ENCODE results near the gene DYNC1H1.

Gene DYNC1H1

GRCh38 chr14:101945171-101945570, 19.2 kb upstream of the DYNC1H1 start:
- no peak for DNase-seq

GRCh38 chr14:101947577-101947903, 16.8 kb upstream of the DYNC1H1 start:
- no peak for DNase-seq

GRCh38 chr14:101947904-101948665, 16.3 kb upstream of the DYNC1H1 start:
- peak; percentile 99 for DNase-seq

GRCh38 chr14:101948666-101949216, 15.6 kb upstream of the DYNC1H1 start:
- DNase-seq: no peak

- no peak for DNase-seq
Observed at GRCh38 chr14:101950100-101950499, 14.3 kb upstream of the DYNC1H1 start.

GRCh38 chr14:101950516-101951215, 13.7 kb upstream of the DYNC1H1 start:
- no peak for DNase-seq

- DNase-seq: no peak
Observed at GRCh38 chr14:101953151-101953550, 11.2 kb upstream of the DYNC1H1 start.

GRCh38 chr14:101954501-101954900, 9.9 kb upstream of the DYNC1H1 start:
- no peak for DNase-seq

- no peak for DNase-seq
Observed at GRCh38 chr14:101955695-101956161, 8.6 kb upstream of the DYNC1H1 start.

- DNase-seq: no peak
Observed at GRCh38 chr14:101956179-101956885, 8.0 kb upstream of the DYNC1H1 start.

GRCh38 chr14:101957406-101958234, 6.8 kb upstream of the DYNC1H1 start:
- DNase-seq: no peak

GRCh38 chr14:101958418-101959180, 5.8 kb upstream of the DYNC1H1 start:
- no peak for DNase-seq

GRCh38 chr14:101959277-101959676, 5.1 kb upstream of the DYNC1H1 start:
- no peak for DNase-seq

- no peak for DNase-seq
Observed at GRCh38 chr14:101960225-101960624, 4.1 kb upstream of the DYNC1H1 start.

GRCh38 chr14:101961011-101961721, 3.2 kb upstream of the DYNC1H1 start:
- peak; percentile 62 for DNase-seq

- no peak for DNase-seq
Observed at GRCh38 chr14:101961746-101962502, 2.4 kb upstream of the DYNC1H1 start.

GRCh38 chr14:101962503-101962874, 1.9 kb upstream of the DYNC1H1 start:
- DNase-seq: no peak

GRCh38 chr14:101963052-101963451, 1.3 kb upstream of the DYNC1H1 start:
- DNase-seq: no peak

GRCh38 chr14:101963656-101964296, 597 bp upstream of the DYNC1H1 start:
- no peak for DNase-seq

GRCh38 chr14:101965181-101965544, 790 bp downstream of the DYNC1H1 start:
- DNase-seq: peak; percentile 50
